GM18498 (cell line): ENCODE data around the gene BIRC3.

ENCODE experiments used
- ATAC-seq: cut with Tn5 transposase; IDR thresholded peaks from one replicate; pipeline ENCODE4 v1.9.1; 2021; ENCODE audit warnings: mild to moderate bottlenecking, moderate library complexity; ENCODE audit not compliant: unreplicated experiment

BIRC3 gene

DNA sequence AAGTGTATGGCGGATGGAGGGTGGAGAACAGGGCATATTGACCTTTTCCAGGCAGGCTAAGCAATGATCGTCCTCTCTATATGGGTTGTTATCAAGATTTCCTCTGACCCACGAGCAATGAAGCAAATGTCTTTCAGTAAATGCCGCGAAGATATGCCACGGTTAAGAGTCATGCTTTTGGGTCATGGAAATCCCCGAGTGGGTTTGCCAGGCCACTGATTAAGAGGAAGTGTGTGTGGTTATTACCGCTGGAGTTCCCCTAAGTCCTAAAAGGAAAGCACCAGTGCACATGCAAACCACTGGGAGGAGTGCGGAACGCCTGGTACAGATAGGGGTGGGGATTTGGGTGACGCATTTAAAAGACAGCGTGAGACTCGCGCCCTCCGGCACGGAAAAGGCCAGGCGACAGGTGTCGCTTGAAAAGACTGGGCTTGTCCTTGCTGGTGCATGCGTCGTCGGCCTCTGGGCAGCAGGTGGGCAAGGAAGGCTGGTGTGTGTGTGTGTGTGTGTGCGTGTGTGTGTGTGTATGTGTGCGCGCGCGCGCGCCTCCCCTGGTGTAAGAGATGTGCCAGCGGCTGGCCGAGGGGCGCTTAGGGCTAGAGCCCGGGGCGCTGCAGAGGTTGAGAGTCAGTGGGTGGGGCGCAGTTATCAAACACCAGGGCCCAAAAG, at the start of gene BIRC3:
Gene BIRC3 (plus strand): TSS at position 386 of the 669 bp plus-strand sequence. CDS start 7,026 bp downstream, outside the sequence.
- ATAC-seq: peak; percentile 85

DNA sequence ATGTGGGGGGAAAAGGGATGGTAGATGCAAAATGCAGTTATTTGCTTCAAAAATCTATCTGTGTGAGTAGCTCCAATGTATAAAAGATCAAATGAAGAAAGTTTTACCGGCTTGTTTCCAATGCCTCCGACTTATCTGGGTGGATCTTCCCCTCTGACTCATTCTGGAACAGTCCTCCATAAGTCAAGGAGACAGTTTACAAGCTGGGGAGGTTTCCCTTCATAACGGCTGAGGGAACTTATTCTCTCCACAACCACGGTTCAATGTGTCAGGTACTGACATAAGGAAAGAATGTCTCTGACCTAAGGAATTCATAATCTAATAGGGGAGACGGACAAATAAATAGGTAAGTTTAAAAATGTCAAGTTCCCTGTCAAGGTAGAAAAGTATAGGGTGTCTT, 49.7 kb upstream of the BIRC3 start:
- ATAC-seq: no peak

DNA sequence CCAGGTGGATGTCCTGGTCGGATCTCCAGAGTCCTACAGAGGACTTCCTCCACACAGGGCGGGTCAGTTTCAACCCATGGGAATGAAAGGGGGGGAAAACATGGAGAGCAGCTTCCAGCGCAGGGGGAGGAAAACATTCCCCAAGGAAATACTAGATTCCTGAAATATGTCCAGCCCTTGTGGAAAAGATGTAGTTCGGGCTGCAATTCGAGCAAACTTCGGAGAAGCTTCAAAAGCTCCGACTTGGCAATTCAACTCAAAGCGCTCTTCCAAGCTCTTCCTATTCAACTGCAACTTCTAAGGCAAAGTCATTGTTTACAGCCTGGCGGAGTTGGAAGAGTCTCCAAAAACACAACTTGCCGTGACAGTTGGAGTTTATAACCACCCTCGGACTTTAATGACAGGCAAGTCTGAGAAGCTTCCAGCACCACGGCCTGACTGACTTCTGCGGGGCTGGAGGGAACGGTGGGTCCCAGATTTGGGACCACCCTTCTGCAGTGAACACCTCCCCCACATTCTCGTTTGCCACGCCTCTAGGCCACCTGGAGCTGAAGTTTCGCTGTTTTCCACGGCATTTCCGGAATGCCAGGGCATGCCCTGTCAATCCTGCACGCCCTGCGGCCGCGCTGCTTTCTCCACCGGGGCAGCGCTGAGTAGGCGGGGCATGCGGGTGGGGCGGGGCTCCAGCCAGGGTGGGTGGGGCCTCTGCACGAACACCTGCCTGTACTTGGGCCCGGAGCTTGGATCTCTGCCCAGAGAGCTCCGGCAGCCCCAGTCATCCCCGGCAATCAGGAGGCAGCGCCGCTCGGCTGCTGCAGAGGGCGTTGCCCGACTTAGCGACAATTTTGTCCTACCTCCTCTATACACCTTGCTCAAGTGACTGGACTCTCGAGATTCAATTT, 49.0 kb upstream of the BIRC3 start:
- ATAC-seq: peak; percentile 95

DNA sequence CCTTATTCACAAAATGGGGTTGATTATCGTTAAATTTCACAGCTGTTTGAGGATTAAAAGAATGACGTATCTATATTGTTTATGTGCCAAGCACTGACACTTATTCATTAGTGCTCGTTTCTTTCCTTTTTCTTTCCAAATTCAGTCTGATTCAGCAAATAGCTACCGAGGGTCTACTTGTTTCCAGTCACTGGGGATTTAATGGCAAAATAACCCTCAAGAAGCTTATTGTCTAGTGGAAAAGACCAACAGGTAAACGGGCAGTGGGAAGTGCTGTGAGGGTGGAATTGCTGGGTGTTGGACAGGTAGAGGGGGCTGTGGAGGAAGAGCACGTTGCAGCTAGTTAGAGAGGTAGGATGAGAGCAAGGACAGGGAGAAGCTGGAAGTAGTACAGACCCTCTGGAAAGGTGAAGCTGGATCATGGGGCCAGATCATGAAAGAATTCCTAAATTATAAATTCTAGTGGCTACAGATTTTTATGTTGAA, 48.3 kb upstream of the BIRC3 start:
- no peak for ATAC-seq

DNA sequence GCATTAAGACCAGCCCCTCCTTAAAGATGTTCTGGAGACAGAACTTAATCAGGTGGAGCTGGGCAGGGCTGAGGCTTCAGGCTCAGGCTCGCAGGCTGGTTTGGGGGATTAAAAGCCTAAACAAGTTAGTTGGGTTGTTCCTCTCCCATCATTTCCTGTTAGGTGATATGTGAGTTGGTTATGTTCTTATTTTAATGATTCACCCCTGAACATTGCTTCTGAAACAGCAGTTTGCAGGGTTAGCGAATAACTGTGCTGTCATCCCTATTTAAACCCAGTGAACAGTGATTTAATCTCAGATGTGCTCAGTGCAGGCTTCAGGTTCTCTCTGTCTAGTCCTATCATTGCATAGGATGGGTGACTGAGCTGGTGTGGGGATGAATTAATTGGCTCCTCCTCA, 47.4 kb upstream of the BIRC3 start:
- no peak for ATAC-seq

DNA sequence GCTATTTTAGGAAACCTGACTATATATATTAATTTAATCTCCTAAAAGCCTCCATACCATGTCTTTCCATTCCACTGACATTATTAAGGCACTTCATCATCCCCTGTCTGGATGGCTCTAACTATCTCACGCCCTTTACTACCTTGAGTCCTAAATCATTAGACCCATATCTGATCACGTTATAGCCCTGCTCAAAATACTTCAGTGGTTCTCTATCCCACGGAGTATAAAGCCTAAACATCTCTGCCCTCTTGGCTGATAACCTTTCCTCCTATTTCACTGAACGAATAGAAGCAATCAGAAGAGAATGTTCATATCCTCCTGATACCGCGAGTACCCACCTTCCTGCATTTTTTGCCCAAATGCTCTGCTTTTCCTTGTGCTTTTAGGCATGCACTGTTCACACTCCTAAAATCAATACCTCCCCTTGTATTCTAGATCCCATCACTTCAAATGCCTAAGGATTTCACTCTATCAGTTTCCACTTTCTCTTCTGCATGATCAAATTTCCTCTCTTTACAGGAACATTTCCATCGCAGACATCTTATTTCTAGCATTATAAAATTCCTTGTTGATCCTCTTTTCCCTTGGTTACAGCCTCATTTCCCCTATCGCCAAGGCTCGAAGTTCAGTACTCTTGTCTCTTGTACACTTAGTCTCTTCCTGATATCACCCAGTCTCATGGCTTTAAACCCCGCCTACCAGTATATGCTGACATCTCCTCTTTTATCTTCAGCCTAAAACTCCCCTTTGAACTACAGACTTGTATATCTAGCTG, 45.0 kb upstream of the BIRC3 start:
- no peak for ATAC-seq

DNA sequence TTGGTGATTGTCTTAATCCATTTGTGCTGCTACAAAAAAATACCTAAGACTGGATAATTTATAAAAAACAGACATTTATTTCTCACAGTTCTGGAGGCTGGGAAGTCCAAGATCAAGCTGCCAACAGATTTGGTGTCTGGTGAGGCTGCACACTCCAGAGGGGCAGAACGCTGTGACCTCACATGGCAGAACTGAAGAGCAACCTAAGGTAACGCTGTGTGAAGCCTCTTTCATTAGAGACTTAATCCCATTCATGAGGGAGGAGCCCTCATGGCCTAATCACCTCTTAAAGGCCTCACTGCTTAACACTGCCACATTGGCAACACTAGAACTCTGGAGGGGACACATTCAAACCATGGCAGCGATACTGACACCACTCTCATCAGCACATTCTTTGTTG, 42.7 kb upstream of the BIRC3 start:
- no peak for ATAC-seq

DNA sequence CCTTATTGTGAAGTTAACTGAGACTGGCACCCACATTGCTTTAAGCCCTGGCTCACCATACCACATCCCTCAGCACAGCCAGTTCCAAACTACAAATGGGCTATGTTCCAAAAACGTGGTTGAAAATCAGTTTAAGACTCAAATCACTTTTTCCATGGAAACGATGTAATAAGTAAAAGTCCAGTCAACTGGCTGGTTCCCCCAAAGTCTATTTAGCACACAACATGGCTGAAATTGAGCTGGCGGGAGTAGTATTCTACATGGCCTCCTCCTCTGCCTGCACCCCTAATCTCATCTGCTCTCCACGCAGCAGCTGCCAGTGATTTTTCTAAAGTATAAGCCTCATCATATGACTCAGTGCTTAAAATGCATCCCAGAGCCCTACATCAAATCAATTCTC, 40.9 kb upstream of the BIRC3 start:
- ATAC-seq: no peak

DNA sequence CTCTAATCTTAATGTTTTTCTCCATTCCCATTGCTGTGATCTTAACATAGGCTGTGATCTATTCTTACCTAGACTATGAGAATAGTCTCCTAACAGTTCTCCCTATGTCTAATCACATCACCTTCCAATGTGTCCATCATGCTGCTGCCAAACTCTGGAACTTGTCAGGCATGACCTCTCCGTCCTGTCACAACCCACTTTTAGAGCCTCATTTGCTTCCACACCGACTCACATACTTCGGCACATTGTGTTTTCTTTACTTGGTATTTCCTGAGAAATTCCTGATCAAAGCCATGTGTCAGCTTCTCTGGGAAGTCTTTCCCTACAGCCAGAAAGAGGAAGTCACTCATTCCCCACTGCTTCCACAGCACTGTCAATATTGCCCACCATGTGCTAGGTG, 40.5 kb upstream of the BIRC3 start:
- ATAC-seq: no peak

DNA sequence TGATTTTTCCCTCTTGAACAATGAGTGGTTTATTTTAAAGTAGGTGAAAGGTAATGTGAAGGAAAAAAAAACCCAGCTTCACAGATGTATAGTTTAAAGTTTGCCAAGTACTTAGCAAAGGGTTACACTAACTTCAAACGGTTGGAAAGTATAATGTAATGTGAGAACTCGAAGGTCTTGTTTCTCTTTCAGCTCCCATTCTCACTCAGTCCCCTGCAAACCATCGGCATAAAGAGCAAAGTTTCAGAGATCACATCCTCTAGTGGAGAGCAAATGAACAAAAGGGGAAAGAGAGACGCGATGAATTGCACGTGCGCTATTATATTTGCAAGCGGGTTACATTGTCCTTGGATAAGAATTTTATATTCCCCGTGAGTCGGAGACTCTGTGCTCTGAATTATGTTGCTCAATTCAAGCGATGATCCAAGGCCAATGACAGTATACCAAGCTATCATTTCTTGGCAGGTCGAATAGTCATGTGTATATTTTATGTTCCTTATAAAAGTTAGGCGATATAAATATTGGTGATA, 37.6 kb upstream of the BIRC3 start:
- ATAC-seq: peak; percentile 95

DNA sequence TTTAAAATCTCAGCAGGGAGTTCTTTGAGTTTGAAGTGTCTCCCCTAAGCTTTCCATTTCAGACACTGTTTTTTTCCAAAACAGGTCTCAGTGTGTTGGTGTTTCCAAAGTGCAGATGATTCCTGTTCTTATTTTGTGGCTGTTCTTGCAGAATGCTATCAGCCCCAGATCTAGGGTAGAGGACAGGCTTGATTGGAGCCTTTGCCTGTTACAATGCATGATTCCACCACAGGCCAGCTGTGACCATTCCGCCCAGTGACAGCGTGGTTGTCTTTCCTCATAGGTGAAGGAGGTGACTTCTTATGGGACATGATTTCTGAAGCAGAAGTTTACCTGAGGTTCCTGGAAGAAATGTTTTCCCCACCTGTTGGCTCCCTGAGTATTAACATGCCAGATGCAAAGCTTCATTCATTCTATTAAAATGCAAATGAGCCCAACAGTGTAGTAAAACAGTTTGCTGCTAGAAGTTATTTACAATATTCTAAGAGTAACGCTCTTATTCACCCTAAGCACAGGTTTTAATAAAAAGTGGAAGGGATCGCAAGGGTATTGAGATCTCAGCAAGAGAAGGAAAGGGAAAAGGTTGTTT, 36.9 kb upstream of the BIRC3 start:
- no peak for ATAC-seq

DNA sequence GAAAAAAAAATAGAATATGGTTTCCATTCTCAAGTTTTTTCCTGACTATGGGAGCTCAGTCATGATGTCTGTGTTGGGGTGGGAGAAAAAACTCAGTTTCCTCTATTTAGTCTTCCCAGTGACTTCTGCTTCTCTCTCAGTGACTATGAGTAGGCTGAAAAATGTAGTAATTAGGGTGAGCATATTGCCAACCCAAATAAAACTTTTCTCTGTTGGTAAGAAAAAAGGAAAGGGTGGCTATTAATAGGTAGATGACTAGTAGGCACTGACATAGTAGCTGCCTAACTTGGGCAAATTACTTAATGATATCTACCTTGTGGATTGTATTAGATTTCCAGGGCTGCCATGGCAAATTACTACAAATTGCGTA, 34.2 kb upstream of the BIRC3 start:
- ATAC-seq: no peak

DNA sequence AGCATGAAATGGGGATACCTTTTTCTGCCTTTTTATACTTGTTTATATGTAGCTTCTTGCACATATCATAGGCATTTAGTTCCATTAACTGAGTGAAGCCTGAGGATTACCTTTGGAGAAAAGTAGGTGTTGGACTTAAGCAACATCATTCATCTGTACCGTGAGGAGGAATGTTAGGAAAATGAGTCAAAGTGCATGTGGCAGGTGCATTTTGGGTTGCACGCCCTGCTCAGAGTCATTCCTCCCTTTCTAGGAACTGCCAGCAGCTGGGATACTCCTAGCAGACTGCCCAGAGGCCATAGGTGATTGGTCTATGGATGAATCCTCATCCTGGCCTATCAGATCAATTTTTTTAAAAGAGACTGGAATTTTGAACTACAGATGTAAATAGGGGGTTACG, 33.3 kb upstream of the BIRC3 start:
- no peak for ATAC-seq

DNA sequence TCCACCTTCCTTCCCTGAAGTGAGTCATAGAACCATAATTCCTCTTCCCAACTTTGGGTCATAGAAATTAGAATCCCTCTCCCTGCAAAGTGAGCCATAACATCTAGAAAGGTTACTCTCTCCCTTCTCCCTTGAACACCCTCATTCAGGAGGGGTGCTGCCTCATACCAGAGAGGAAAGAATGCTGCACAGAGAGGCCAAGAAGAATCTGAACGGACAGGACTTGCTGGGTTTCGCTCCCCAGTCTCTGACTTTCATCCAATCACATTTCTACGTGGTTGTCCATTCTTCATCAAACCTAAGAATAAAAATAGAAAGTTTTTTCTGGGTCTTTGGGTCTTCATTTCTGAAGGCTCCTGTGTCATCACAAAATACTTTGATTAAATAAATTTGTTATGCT, 31.0 kb upstream of the BIRC3 start:
- no peak for ATAC-seq

DNA sequence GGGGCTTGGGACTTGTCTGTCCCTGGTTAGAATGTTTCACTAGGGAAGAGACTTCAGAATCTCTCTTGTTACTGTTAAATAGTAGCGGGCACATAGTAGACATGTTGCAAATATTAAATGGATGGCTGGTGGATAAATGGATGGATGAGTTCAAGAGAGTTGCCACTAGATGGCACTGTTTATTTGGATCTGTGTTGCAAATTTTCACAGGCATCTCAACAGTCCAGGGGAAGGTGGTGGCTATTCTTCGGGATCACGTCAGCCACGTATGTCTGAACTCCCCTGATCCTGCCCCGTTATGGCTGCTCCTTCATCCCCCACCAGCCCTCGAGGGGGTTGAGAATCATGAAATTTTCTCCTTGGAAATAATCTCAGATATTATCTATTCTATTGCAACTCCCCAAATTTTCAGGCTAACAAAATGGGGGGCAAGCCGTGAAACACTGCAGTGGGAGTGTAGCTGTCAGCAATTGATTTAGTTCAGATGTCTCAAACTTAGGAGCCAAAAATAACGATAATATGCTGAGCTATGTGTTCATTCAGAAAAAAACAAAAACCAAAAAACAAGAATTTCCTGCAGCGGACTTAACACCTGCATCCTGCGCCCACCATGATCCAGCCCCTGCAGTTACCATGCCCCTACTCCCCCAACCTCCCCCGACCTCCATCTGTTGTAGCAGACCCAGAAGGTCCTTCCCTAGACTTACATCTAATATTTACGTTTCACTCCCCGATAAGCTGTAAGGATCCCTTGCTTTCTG, 29.1 kb upstream of the BIRC3 start:
- peak; percentile 87 for ATAC-seq

DNA sequence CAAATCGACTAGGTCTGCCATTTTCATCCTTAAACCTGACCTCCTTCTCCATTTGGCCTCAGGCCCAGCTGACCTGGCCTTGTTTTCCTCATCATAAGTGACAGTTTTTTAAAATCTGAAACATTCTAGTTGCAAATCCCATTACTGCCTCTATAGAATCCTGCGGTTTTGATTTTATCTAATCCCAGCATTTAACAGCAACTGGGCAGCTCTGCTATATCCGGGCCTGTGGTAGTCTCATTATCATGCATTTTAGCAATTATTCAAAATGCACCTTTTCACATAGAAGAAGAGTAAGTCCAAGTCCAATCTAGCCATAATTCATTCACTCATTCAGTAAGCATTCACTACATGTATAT, 28.6 kb upstream of the BIRC3 start:
- ATAC-seq: no peak

DNA sequence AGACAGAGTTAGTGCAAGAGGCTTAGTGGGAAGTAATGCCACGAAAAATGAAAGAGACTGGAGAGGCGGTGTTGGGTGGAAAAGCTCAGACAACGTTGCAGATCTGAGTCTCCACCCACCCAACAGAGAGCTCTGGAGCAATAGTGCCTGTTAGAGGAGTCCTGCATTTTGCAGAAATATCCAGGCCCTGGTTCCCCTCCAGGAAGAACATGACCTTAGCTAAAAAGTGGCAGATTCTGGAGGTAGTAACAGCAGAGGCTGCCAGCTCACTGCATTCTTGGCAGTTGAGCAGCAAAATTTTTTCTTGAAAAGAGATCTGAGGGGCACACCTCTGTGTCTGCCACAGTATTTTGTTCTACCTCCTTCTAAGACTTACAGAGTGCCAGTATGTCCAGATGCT, 27.7 kb upstream of the BIRC3 start:
- no peak for ATAC-seq

DNA sequence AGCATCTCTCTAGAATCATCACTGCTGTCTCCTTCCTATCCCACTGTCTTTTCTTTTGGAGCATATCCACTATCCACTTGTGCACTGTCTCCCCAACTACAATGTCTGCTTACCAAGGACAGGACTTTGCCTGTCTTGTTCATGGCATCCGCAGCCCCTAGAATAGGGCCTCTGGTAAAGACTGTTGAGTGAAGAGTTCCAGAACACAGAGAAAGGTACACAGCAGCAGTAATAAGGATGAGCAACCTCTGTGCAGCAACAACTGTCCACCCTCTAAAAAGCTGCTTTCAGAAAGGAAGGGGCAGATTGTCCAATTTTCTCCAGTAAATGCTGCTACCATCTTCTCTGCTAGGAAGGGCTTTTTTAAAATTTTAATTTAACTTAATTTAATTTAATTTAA, 25.5 kb upstream of the BIRC3 start:
- no peak for ATAC-seq

DNA sequence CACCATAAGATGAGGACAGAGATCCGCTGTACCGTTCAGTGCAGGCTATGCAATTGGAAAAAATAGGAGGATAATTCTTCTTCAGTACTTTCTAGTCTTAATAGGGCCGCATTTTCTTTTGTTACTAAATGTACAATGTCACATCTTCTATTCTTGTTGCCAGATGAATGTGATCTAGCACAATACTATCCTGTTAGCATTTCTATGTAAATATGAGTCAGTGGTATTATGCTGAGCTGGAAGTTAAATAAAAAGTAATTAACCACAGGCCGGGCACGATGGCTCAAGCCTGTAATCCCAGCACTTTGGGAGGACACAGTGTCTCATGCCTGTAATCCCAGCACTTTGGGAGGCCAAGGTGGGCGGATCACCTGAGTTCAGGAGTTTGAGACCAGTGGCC, 24.4 kb upstream of the BIRC3 start:
- ATAC-seq: no peak
